ENCODE data around the gene SCT. TPM values are rescaled to one million over a fixed set of nuclear protein-coding genes. Genes with fewer than 3 reads are reported as not detected.

SCT gene
- total and polyA plus RNA-seq, 2 experiments from 2014 or later = not detected

DNA sequence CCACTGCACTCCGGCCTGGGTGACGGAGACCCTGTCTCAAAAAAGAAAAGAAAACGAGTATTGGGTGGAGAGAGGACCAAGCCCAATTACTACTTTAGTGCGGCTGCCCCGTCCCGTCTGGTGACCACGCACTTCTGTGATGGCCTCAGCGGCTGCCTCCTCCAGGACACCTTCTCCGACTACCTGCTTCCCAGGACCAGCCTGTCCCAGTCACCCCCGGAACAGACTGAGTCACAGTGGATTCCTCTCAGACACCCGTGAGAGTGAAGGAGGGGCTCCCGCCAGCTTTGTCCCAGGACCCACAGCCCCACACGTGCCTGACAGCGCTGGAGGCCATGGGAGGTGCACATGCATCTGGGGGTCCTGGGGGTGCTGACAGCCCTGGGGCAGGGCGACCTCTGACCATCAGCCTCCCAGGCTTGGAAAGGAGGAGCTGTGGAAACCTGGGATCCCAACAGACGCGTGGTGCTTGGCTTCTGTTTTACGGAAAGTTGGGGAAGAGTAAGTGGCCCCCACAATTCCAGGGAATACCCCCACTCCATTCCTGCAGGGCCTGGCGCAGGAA, 14.9 kb upstream of the SCT start:
- Histone ChIP-seq H3K79me2 (ENCODE audit: insufficient read depth) (no peaks in the 10 kb centered on the region), H3K36me3 (ENCODE audit: low read depth) (no peaks in the 10 kb centered on the region), H3K27me3 (replicated peaks; ENCODE audit: insufficient read depth) (peaks cover 15% of the 10 kb centered on the region; the same call in 1 of the 2 replicates), H2AFZ (no peak overlapping the region), H3K9me3 (ENCODE audit: low read depth) (no peaks in the 10 kb centered on the region), H3K9me2 (ENCODE audit: insufficient read depth) (no peaks in the 10 kb centered on the region), H3K4me3 (no peak overlapping the region), H3K9ac (no peak overlapping the region), H3K4me1 (ENCODE audit: insufficient read depth) (peaks cover 7% of the 10 kb centered on the region), H3F3A (ENCODE audit: insufficient read depth) (0 out of 2 replicates have a peak, but pooled peaks cover 4% of the 10 kb centered on the region), H3K27ac (no peak overlapping the region), H3K4me2 (ENCODE audit: unreplicated experiment) (no peak overlapping the region), H4K20me1 (ENCODE audit: insufficient read depth) (no peaks in the 10 kb centered on the region)
- DNase-seq = no peak
- WGBS, 2 experiments (ENCODE audit: low coverage in 1 of 2, low lambda C conversion rate in 2 of 2, missing lambda C conversion rate in 2 of 2) = 88 to 90% methylated on average over 19 of the region's 19 CpGs
- TF ChIP-seq EZH2 (IDR thresholded peaks at IDR 0.05; ENCODE audit: insufficient read depth, poor library complexity, severe bottlenecking) = no peak
- no peak for TF ChIP-seq EZH2phosphoT487 (IDR thresholded peaks at IDR 0.05; ENCODE audit: insufficient read depth, low read depth)
- in situ Hi-C loops (cut with MboI) = no loop called here

DNA sequence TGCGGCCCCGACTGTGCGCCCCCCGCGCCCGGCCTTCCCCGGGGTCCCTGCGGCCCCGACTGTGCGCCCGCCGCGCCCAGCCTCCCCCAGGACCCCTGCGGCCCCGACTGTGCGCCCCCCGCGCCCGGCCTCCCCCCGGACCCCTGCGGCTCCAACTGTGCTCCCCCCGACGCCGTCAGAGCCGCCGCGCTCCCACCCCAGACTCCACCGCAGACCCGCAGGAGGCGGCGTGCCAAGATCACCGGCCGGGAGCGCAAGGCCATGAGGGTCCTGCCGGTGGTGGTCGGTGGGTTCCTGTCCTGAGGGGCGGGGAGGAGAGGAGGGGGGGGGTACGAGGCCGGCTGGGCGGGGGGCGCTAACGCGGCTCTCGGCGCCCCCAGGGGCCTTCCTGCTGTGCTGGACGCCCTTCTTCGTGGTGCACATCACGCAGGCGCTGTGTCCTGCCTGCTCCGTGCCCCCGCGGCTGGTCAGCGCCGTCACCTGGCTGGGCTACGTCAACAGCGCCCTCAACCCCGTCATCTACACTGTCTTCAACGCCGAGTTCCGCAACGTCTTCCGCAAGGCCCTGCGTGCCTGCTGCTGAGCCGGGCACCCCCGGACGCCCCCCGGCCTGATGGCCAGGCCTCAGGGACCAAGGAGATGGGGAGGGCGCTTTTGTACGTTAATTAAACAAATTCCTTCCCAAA, 13.2 kb upstream of the SCT start:
- 34 to 56% methylated on average over 34 to 64 of the region's 69 CpGs for WGBS, 2 experiments (ENCODE audit: low coverage in 1 of 2, low lambda C conversion rate in 2 of 2, missing lambda C conversion rate in 2 of 2)
- DNase-seq = no peak

GRCh38 chr11:639332-639955, 12.5 kb upstream of the SCT start:
- H3K4me2 ChIP-seq (ENCODE audit: unreplicated experiment) = no peak overlapping the region
- in situ Hi-C loops (cut with MboI) = no loop called here

More for the DNA sequence above, 13.2 kb upstream of the SCT start:
- TF ChIP-seq EZH2 (IDR thresholded peaks at IDR 0.05; ENCODE audit: insufficient read depth, poor library complexity, severe bottlenecking) = no peak
- Histone ChIP-seq H3K4me2 (ENCODE audit: unreplicated experiment) (no peak overlapping the region), H3K9ac (no peak overlapping the region), H3K27ac (no peak overlapping the region), H3K4me3 (no peak overlapping the region), H3K27me3 (replicated peaks; ENCODE audit: insufficient read depth) (peaks cover 15% of the 10 kb centered on the region; the same call in 1 of the 2 replicates), H3K79me2 (ENCODE audit: insufficient read depth) (no peaks in the 10 kb centered on the region), H3K4me1 (ENCODE audit: insufficient read depth) (peaks cover 7% of the 10 kb centered on the region), H4K20me1 (ENCODE audit: insufficient read depth) (no peaks in the 10 kb centered on the region), H3F3A (ENCODE audit: insufficient read depth) (peaks cover 9% of the 10 kb centered on the region; the same call in 1 of the 2 replicates), H3K9me2 (ENCODE audit: insufficient read depth) (no peaks in the 10 kb centered on the region), H3K9me3 (ENCODE audit: low read depth) (no peaks in the 10 kb centered on the region), H3K36me3 (ENCODE audit: low read depth) (no peaks in the 10 kb centered on the region), H2AFZ (no peak overlapping the region)
- in situ Hi-C loops (cut with MboI) = no loop called here

GRCh38 chr11:638631-639331, 11.8 kb upstream of the SCT start:
- H2AFZ ChIP-seq = no peak overlapping the region
- no peaks in the 10 kb centered on the region for H3K79me2 ChIP-seq (ENCODE audit: insufficient read depth)
- H3K4me3 ChIP-seq = no peak overlapping the region
- no peak overlapping the region for H3K27ac ChIP-seq
- no peak overlapping the region for H3K4me2 ChIP-seq (ENCODE audit: unreplicated experiment)
- no peaks in the 10 kb centered on the region for H3K9me2 ChIP-seq (ENCODE audit: insufficient read depth)
- no peaks in the 10 kb centered on the region for H3K36me3 ChIP-seq (ENCODE audit: low read depth)
- no peak overlapping the region for H3K9ac ChIP-seq
- 31 to 32% methylated on average over 26 to 28 of the region's 28 CpGs for WGBS, 2 experiments (ENCODE audit: low coverage in 1 of 2, low lambda C conversion rate in 2 of 2, missing lambda C conversion rate in 2 of 2)
- in situ Hi-C loops (cut with MboI) = no loop called here
- TF ChIP-seq EZH2phosphoT487 (IDR thresholded peaks at IDR 0.05; ENCODE audit: insufficient read depth, low read depth) (no peak), EZH2 (IDR thresholded peaks at IDR 0.05; ENCODE audit: insufficient read depth, poor library complexity, severe bottlenecking) (peak; percentile 29)
- H3F3A ChIP-seq (ENCODE audit: insufficient read depth) = peaks cover 10% of the 10 kb centered on the region; the same call in 1 of the 2 replicates
- H4K20me1 ChIP-seq (ENCODE audit: insufficient read depth) = no peaks in the 10 kb centered on the region
- H3K4me1 ChIP-seq (ENCODE audit: insufficient read depth) = peaks cover 7% of the 10 kb centered on the region
- no peaks in the 10 kb centered on the region for H3K9me3 ChIP-seq (ENCODE audit: low read depth)
- peaks cover 15% of the 10 kb centered on the region; the same call in 1 of the 2 replicates for H3K27me3 ChIP-seq (replicated peaks; ENCODE audit: insufficient read depth)
- DNase-seq = peak; percentile 39

More at GRCh38 chr11:639332-639955, 12.5 kb upstream of the SCT start:
- DNase-seq = peak; percentile 53
- 5 to 6% methylated on average over 49 to 54 of the region's 80 CpGs for WGBS, 2 experiments (ENCODE audit: low coverage in 1 of 2, low lambda C conversion rate in 2 of 2, missing lambda C conversion rate in 2 of 2)
- H3K27ac ChIP-seq = no peak overlapping the region
- no peak overlapping the region for H2AFZ ChIP-seq
- no peak for TF ChIP-seq EZH2phosphoT487 (IDR thresholded peaks at IDR 0.05; ENCODE audit: insufficient read depth, low read depth)
- no peak for TF ChIP-seq EZH2 (IDR thresholded peaks at IDR 0.05; ENCODE audit: insufficient read depth, poor library complexity, severe bottlenecking)
- no peaks in the 10 kb centered on the region for H3K36me3 ChIP-seq (ENCODE audit: low read depth)
- no peaks in the 10 kb centered on the region for H3K9me3 ChIP-seq (ENCODE audit: low read depth)
- no peaks in the 10 kb centered on the region for H3K79me2 ChIP-seq (ENCODE audit: insufficient read depth)
- H3K27me3 ChIP-seq (replicated peaks; ENCODE audit: insufficient read depth) = peaks cover 15% of the 10 kb centered on the region; the same call in 1 of the 2 replicates
- no peaks in the 10 kb centered on the region for H3K9me2 ChIP-seq (ENCODE audit: insufficient read depth)
- no peak overlapping the region for H3K9ac ChIP-seq
- H3K4me3 ChIP-seq = no peak overlapping the region
- no peaks in the 10 kb centered on the region for H4K20me1 ChIP-seq (ENCODE audit: insufficient read depth)
- peaks cover 7% of the 10 kb centered on the region for H3K4me1 ChIP-seq (ENCODE audit: insufficient read depth)
- H3F3A ChIP-seq (ENCODE audit: insufficient read depth) = peaks cover 10% of the 10 kb centered on the region; the same call in 1 of the 2 replicates

All from GM23248 (cell line).